H9 (cell line): ENCODE results near the gene FLCN. TPM values are rescaled to one million over a fixed set of nuclear protein-coding genes. Genes with fewer than 3 reads are reported as not detected.

Experiments used
- DNase-seq: peaks from one replicate; pipeline ENCODE4 v3.0.0-alpha.2; 2017
- H2AFZ ChIP-seq: one replicate; pipeline ENCODE4 v1.6.1; 2013; ENCODE audit warnings: mild to moderate bottlenecking, low read length, control low read depth, moderate library complexity
- H2AK5ac ChIP-seq: 2 replicates; pipeline ENCODE4 v1.6.1; 2013; ENCODE audit warnings: low read length, control low read depth, mixed read lengths; ENCODE audit not compliant: insufficient read length
- H2BK120ac ChIP-seq: one replicate; pipeline ENCODE4 v1.6.1; 2013; ENCODE audit warnings: low read depth, mild to moderate bottlenecking, low read length, control low read depth, inconsistent platforms; ENCODE audit not compliant: poor library complexity, severe bottlenecking
- H2BK12ac ChIP-seq: 2 replicates; pipeline ENCODE4 v1.6.1; 2013; ENCODE audit warnings: low read length, control low read depth, mixed read lengths, low read depth; ENCODE audit not compliant: insufficient read length
- H2BK15ac ChIP-seq: 2 replicates; pipeline ENCODE4 v1.6.1; 2013; ENCODE audit warnings: low read depth, low read length, control low read depth
- H2BK20ac ChIP-seq: one replicate; pipeline ENCODE4 v1.6.1; 2013; ENCODE audit warnings: low read depth, mild to moderate bottlenecking, low read length, control low read depth, inconsistent platforms; ENCODE audit not compliant: poor library complexity, severe bottlenecking
- H2BK5ac ChIP-seq: 2 replicates; pipeline ENCODE4 v1.6.1; 2013; ENCODE audit warnings: low read length, control low read depth, mixed read lengths; ENCODE audit not compliant: insufficient read length
- H3K14ac ChIP-seq: 2 replicates; pipeline ENCODE4 v1.6.1; 2013; ENCODE audit warnings: low read length, control low read depth; ENCODE audit not compliant: insufficient read depth
- H3K18ac ChIP-seq: 2 replicates; pipeline ENCODE4 v1.6.1; 2013; ENCODE audit warnings: low read depth, mild to moderate bottlenecking, mixed read lengths, low read length, control low read depth; ENCODE audit not compliant: insufficient read length
- H3K23ac ChIP-seq: 2 replicates; pipeline ENCODE4 v1.6.1; 2013; ENCODE audit warnings: low read length, control low read depth, mixed read lengths, low read depth; ENCODE audit not compliant: insufficient read length
- H3K23me2 ChIP-seq: 2 replicates; pipeline ENCODE4 v1.6.1; 2013; ENCODE audit warnings: low read depth, mild to moderate bottlenecking, mixed read lengths, low read length, control low read depth; ENCODE audit not compliant: insufficient read length, poor library complexity, severe bottlenecking
- H3K27ac ChIP-seq: 2 replicates; pipeline ENCODE4 v1.5.1; 2013; ENCODE audit warnings: low read length, control low read depth, mixed read lengths, low read depth; ENCODE audit not compliant: insufficient read length
- H3K27me3 ChIP-seq: 2 replicates; pipeline ENCODE4 v1.6.1; 2013; ENCODE audit warnings: low read length, control low read depth, inconsistent platforms; ENCODE audit not compliant: insufficient read depth
- H3K4ac ChIP-seq: 2 replicates; pipeline ENCODE4 v1.6.1; 2013; ENCODE audit warnings: low read depth, mild to moderate bottlenecking, control low read depth, inconsistent platforms, low read length, moderate library complexity
- H3K4me1 ChIP-seq: 2 replicates; pipeline ENCODE4 v1.6.1; 2013; ENCODE audit warnings: low read length, control low read depth, inconsistent platforms; ENCODE audit not compliant: insufficient read depth
- H3K4me2 ChIP-seq: 2 replicates; pipeline ENCODE4 v1.6.1; 2013; ENCODE audit warnings: low read length, control low read depth, mixed read lengths; ENCODE audit not compliant: insufficient read length, insufficient read depth
- H3K56ac ChIP-seq: 2 replicates; pipeline ENCODE4 v1.6.1; 2013; ENCODE audit warnings: low read depth, mild to moderate bottlenecking, mixed read lengths, low read length, control low read depth; ENCODE audit not compliant: insufficient read length
- H3K79me1 ChIP-seq: 2 replicates; pipeline ENCODE4 v1.6.1; 2013; ENCODE audit warnings: low read depth, mild to moderate bottlenecking, moderate library complexity, low read length, control low read depth, inconsistent platforms; ENCODE audit not compliant: insufficient read depth, poor library complexity, severe bottlenecking
- H3K79me2 ChIP-seq: 2 replicates; pipeline ENCODE4 v1.6.1; 2013; ENCODE audit warnings: low read length, control low read depth, inconsistent platforms; ENCODE audit not compliant: insufficient read depth
- H3K9ac ChIP-seq: 2 replicates; pipeline ENCODE4 v1.6.1; 2013; ENCODE audit warnings: low read length, control low read depth, mixed read lengths; ENCODE audit not compliant: insufficient read length; ENCODE audit errors: extremely low read depth
- H3K9me3 ChIP-seq: one replicate; pipeline ENCODE4 v1.6.1; 2013; ENCODE audit warnings: low read depth, low read length, inconsistent platforms; ENCODE audit not compliant: control insufficient read depth
- H3T11ph ChIP-seq: one replicate; pipeline ENCODE4 v1.6.1; 2013; ENCODE audit warnings: mild to moderate bottlenecking, low read length, control low read depth, inconsistent platforms
- H4K20me1 ChIP-seq: one replicate; pipeline ENCODE4 v1.6.1; 2013; ENCODE audit not compliant: control insufficient read depth, insufficient read length, insufficient read depth
- H4K5ac ChIP-seq: 2 replicates; pipeline ENCODE4 v1.6.1; 2013; ENCODE audit warnings: low read depth, mild to moderate bottlenecking, mixed read lengths, low read length, control low read depth; ENCODE audit not compliant: insufficient read length
- H4K8ac ChIP-seq: replicated peaks from 2 replicates; pipeline ENCODE4 v1.6.1; 2013; ENCODE audit warnings: low read length, control low read depth, mixed read lengths, low read depth; ENCODE audit not compliant: insufficient read length
- H4K91ac ChIP-seq: 2 replicates; pipeline ENCODE4 v1.6.1; 2013; ENCODE audit warnings: low read depth, mild to moderate bottlenecking, moderate library complexity, mixed read lengths, low read length, control low read depth; ENCODE audit not compliant: insufficient read length
- H3K27ac Mint-ChIP-seq, 3 experiments: 2 replicates in 2 of 3; 3 replicates in 1 of 3; pipeline ENCODE4 v1.8.0; 2020 to 2021; ENCODE audit warnings: mixed read lengths in 3 of 3, mild to moderate bottlenecking in 1 of 3, moderate library complexity in 1 of 3
- H3K27me3 Mint-ChIP-seq: 2 replicates; pipeline ENCODE4 v1.8.0; 2021; ENCODE audit warnings: low read depth, mild to moderate bottlenecking, moderate library complexity, mixed read lengths
- H3K36me3 Mint-ChIP-seq, 3 experiments: 2 replicates in 2 of 3; 3 replicates in 1 of 3; pipeline ENCODE4 v1.8.0; 2020 to 2021; ENCODE audit warnings: low read depth in 3 of 3, mixed read lengths in 3 of 3; ENCODE audit not compliant: insufficient read depth in 1 of 3
- H3K4me1 Mint-ChIP-seq, 2 experiments: 2 replicates each; pipeline ENCODE4 v1.8.0; 2020; ENCODE audit warnings: mixed read lengths in 2 of 2
- H3K4me3 Mint-ChIP-seq, 2 experiments: 2 replicates in 1 of 2; 3 replicates in 1 of 2; pipeline ENCODE4 v1.8.0; 2020 to 2021; ENCODE audit warnings: mild to moderate bottlenecking in 2 of 2, mixed read lengths in 2 of 2, moderate library complexity in 1 of 2
- H3K9me3 Mint-ChIP-seq, 2 experiments: 2 replicates in 1 of 2; 3 replicates in 1 of 2; pipeline ENCODE4 v1.8.0; 2020; ENCODE audit warnings: mild to moderate bottlenecking in 2 of 2, mixed read lengths in 2 of 2, moderate library complexity in 1 of 2
- CTCF ChIP-seq: fragments of 200-600 bp; sonication (generic); conservative IDR thresholded peaks from 3 replicates; pipeline ENCODE4 v1.8.0; 2021; ENCODE audit warnings: antibody characterized with exemption, mild to moderate bottlenecking
- WGBS: extraction: QIAGEN DNeasy Blood & Tissue Kit; methylation state at CpG from one replicate; pipeline ENCODE4 v1.1.7; 2013; ENCODE audit warnings: missing lambda C conversion rate, low lambda C conversion rate, mixed read lengths; ENCODE audit not compliant: insufficient read length; ENCODE audit errors: extremely low coverage; 5-methylcytosine and 5-hydroxymethylcytosine counted together
- total RNA-seq: library from RNA; stranded (reverse); gene quantifications from 2 replicates; pipeline ENCODE4 v1.2.1, GENCODE V29; 2021

The FLCN gene
- total RNA-seq, 1 experiment from 2014 or later: 33.3 TPM

- H3K4ac ChIP-seq: no peak overlapping the region
- no peak overlapping the region for H3K18ac ChIP-seq
- no CpG with 5 or more reads among the region's 10 CpGs for WGBS
- no peaks in the 10 kb centered on the region for H3K4me1 ChIP-seq
- no peaks in the 10 kb centered on the region for H3K79me2 ChIP-seq
- H2BK15ac ChIP-seq: no peak overlapping the region
- no peak overlapping the region for H4K91ac ChIP-seq
- H3K56ac ChIP-seq: no peak overlapping the region
- no peak overlapping the region for H2BK12ac ChIP-seq
- no peak for DNase-seq
- H4K5ac ChIP-seq: no peak overlapping the region
- H2BK5ac ChIP-seq: no peak overlapping the region
- H3K9ac ChIP-seq: no peak overlapping the region
- H3K9me3 Mint-ChIP-seq: no peaks in the 10 kb centered on the region
- H3K14ac ChIP-seq: no peak overlapping the region
- H3K23ac ChIP-seq: no peak overlapping the region
- no peaks in the 10 kb centered on the region for H4K20me1 ChIP-seq
- H3K27ac ChIP-seq: no peak overlapping the region
- H3T11ph ChIP-seq: no peak overlapping the region
- H3K23me2 ChIP-seq: no peaks in the 10 kb centered on the region
- H2BK120ac ChIP-seq: no peak overlapping the region
- no peaks in the 10 kb centered on the region for H3K79me1 ChIP-seq
- no peaks in the 10 kb centered on the region; the same call in none of the 2 replicates for H3K27me3 Mint-ChIP-seq
- no peak for TF ChIP-seq CTCF
- no peak overlapping the region for H2BK20ac ChIP-seq
- no peak overlapping the region for H4K8ac ChIP-seq
- no peak overlapping the region for H3K4me2 ChIP-seq
- no peak overlapping the region for H2AFZ ChIP-seq
- H3K27me3 ChIP-seq: no peaks in the 10 kb centered on the region
- peaks cover 0 to 3% of the 10 kb centered on the region in 2 experiments; a peak in 1 of 4 replicates for H3K4me1 Mint-ChIP-seq
- no peaks in the 10 kb centered on the region for H3K9me3 ChIP-seq
- H2AK5ac ChIP-seq: no peak overlapping the region
- peaks cover 0 to 8% (median 0%) of the 10 kb centered on the region in 3 experiments; a peak in 3 of 7 replicates for H3K36me3 Mint-ChIP-seq
- no peak overlapping the region for H3K27ac Mint-ChIP-seq
- H3K4me3 Mint-ChIP-seq: no peak overlapping the region
Observed at GRCh38 chr17:17191961-17192381, 45.0 kb downstream of the FLCN start.
